SHP77 treated with DMSO at 0.1 percent for 48 hours (cell line): ENCODE measurements around the gene TTLL9.

Experiments
- DNase-seq: peaks from one replicate; lab custom pipeline; 2025; lab: John Stamatoyannopoulos, UW

Gene TTLL9

DNA sequence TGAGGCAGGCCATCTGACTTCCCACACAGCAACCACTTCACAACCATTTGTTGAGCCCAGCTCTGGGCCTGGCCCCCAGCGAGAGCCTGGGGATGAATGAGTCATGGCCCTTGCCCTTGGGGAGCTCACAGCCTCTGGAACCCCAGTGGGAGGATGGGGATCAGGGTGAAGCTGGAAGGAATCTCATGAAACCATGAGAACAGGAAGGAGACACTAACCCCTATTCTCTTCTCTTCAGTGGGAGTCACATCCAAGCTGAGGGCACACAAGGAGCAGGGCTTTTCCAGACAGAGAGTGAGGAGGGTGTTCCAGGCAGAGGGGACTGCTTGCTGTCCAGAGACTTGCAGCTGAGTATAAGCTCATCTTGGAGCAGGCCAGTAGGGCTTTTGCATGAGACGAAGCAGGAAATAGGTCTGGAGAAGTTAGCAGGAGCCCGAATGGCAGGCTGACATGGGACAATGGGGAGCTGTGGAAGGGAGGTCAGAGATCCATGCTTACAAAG lies 32.5 kb upstream of the TTLL9 start:
- DNase-seq: no peak

DNA sequence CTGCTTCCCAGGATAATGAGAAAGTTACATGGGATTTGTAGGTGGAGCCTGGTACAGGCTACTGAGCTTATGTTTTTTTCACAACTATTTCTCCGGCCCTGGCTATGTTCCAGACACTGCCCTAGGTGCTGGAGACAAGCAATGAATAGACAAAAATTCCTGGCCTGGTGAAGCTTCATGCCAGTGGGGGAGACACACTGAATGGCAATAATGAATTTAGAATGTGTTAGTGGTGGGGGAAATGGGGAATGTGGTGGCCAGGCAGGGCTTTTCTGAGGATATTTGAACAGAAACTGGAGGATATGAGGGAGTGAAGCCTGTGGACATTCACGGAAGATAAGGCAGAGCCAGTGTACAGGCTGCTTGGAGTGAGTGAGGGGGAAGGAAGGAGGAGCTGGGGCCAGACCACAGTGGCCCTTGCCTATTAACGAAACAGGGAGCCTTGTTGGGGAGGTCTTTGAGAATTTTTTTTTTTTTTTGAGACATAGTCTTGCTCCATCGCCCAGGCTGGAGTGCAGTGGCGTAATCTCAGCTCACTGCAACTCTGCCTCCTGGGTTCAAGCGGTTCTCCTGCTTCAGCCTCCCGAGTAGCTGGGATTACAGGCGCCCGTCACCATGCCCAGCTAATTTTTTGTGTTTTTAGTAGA lies 31.7 kb upstream of the TTLL9 start:
- DNase-seq: no peak

DNA sequence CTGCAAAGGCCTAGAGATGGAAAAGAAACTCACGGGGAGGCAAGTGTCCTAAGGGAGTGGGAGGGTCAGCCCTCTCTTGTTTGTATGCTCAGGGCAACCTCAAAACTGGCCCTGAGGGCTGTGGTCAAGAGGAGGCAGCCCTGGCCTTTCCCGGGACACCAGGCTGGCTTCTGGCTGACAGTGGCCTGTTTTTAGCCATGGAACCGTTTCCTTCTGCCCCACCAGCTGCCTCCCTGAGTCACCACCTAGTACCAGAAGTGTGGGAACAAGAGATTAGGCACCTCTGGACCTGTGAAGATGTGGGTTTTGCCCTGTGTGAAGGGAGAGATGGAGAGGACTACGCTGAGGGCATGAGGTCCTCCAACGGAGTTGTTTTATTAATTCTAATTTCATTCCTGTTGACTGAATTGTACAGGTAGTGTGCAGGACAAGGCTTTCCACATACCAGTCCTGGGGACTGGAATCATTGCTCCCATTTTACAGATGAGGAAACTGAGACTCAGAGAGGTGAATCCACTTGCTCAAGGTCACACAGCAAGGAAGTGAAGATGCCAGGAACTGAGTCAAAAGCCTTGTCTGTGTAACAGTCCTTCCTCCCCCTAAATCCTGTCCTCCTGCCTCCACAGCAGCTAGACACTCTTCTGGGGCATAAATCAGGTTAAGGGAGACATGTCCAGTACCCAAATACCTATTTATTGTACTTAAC lies 30.5 kb upstream of the TTLL9 start:
- no peak for DNase-seq

DNA sequence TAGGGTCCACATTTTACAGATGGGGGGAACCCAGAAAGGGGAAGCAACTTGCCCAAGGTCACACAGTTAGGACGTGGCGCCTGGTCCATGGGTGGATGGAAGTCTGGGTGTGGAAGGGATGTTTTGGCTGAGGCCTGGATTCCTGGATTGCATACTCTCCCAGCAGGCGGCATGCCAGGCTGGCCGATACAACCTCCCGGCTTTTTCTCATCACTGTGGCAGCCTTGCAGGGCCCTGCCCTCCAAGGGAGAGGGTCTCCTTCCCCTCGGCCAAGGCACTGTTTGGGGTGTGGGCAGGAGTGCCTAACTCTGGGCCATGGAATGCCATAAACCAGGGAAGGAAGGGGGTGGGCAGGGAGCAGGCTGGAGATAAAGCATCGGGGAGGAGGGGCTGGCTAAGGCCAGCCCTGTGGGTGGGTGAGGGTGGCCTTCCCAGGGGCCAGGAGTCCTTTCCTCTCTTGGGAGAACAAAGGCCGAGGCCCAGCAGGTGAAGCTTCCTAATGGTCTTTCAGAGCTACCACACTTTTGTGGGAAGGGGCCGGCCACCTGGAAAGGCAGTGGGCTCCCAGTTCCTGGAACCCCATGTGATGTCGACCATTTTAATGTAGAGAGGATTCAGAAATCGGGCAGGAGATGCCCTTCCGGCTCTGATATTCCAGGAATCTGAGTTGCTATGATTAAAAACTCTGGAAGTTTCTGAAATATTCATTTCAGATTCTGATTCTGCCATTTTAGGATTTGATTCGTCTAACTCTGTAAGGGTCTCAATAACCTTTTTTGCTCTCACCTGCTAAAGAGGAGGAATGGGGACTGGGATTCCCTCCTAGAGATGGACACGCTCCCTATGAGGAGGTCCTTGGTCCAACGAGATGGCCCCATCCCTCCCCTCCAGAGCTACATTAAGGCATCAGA lies 29.3 kb upstream of the TTLL9 start:
- no peak for DNase-seq

DNA sequence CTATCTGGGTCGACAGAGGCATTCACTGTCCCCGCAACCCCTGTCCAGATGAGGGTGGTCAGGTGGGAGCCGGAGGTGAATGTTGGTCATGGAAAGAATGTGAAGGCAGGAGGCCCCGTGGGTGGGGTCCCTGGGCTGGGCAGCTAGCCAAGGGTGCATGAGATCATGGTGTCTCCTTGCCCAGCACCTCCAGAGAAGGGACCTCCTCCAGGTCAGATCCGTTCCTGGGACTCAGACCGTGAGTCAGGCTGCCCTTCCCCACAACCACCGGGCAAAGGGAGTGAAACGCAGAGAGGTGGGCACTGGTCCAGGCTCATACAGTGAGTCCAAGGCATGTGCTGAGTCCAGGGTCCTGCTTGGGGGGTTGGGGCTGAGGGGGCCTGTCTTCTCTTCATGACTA lies 28.5 kb upstream of the TTLL9 start:
- DNase-seq: no peak

DNA sequence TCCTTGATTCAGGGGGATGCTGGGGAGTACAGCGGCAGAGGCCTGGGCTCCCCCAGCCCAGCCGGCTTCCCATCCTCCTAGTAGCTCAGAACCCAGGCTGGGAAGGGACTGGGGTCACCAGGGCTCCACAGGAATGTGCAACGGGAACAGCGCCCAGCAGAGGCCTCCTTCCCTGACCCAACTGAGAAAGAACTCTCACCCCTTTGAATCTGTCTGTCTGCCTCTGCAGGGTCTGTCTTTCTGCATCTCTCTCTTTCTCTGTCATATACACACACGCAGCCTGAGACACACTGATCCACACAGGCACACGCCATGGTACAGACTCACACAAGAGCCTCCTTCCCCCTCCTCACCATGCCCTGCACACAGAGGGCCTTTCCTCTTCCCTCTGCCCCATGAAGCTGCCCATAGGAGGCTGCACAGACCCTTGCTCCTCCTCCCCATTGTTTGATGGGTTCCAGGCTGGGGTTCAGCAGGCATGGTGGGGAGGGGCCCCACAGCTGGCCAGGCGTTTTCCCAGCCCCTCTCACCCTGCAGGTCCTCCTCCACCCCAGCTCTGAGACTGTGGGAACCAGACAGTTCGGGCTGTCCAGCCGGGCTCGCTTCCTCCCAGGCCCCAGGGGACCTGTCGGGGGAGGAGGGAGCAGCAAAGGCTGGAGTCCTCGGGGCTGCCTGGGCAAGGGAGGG lies 27.8 kb upstream of the TTLL9 start:
- DNase-seq: no peak

DNA sequence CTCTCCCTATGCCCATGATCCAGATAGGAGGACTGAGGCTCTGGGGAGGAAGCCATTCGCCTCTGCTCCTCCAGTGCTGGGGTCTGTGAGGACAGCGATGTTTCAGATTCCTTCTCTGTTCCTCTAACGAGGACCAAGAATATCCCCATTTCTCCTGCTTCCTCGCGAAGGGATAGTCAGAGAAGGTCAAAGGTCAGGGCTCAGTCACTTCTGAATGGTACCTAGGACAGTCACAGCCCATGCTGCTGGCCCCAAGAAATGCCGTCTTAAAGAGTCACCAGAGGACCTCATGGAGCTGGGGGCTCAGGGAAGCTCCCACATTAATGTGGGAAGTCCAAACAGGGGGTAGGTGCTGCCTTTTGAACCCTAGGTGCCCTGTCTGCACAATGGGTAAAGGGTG lies 27.1 kb upstream of the TTLL9 start:
- DNase-seq: no peak

DNA sequence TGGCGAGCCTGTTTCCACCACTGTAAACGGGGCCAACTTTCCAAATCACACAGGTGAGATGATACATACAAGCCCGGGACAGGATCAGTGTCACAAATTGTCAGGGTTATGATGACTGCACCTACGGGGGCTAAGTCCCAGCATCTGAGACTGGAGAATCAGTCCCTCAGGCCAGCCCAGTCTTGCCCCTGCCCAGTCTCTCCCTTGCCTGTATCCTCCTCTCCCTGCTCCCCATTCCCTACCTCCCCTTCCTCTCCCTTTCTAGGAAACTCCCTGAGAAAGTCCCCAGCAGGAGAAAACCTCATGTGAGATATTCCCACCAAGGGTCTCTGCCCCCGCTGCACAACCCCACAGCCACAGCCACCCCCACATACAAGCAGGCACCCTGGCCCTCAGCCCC lies 26.6 kb upstream of the TTLL9 start:
- no peak for DNase-seq

DNA sequence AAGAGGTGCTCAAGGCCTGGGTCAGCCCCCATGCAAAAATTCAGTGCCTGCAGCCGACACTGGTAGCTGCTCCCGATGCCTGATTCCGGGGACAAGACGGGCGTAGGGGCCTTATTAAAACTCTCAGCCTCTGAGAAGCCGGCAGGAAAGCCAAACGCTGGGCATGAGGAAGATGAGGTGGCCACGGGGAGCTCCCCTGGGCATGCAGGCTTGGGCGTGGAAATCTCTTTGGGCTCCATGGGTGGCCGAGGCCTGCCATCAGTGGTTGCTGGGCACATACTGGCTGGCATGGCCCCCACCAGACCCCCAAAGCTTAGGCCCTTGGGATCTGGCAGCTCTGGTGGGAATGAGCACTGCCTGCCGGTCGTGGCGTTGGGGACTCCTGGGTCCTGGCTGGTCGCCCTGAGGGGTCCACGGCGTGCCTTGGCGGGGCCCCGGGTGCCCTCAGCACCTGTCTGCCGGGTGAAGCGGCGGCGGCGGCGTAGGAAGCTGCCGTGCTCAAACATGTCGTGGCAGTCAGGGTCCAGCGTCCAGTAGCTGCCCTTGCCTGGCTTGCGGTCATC lies 25.6 kb upstream of the TTLL9 start:
- DNase-seq: no peak

DNA sequence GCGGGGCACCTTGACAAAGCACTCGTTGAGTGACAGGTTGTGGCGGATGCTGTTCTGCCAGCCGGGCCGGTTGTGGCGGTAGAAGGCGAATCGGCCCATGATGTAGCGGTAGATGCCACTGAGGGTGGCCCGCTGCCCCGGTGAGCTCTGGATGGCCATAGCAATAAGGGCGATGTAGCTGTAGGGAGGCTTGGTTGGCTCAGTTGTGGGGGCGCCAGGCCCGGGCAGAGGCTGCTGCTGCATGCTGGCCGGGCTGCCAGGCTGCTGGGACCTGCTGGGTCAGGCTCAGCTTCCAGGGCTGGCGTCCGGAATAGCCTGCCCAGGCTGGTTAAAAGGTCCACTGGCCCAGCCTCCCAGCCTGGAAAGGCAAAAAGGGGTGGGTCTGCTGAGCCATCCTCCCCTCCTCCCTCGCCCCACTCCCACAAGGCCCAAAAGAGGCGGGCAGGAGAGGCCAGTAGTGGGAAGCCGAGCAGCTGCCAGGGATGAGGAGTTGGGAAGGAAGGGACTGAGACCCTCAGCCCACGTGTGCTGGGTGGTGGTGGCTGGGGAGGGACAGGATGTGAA lies 25.1 kb upstream of the TTLL9 start, which contains the start of gene FOXS1:
Gene FOXS1 (minus strand): TSS at position 305 of the 564 bp plus-strand sequence. CDS start 62 bp downstream, at position 243.
- DNase-seq: no peak

DNA sequence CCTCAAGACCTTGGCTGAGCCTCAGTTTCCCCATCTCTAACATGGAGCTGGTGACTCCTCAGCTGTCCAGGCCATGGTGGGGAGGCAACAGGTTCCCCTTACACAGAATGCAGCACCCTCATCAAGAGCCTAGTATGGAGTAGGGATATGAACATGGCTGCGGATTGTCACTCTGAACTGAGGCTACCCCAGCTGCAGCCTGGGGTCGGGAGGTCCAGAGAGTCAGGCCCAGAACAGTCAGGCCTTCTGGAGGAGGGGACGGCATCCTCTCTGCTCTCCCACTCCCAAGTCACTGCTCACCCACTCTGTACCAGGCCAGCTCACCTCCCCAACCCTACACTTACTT lies 23.7 kb upstream of the TTLL9 start:
- DNase-seq: no peak

DNA sequence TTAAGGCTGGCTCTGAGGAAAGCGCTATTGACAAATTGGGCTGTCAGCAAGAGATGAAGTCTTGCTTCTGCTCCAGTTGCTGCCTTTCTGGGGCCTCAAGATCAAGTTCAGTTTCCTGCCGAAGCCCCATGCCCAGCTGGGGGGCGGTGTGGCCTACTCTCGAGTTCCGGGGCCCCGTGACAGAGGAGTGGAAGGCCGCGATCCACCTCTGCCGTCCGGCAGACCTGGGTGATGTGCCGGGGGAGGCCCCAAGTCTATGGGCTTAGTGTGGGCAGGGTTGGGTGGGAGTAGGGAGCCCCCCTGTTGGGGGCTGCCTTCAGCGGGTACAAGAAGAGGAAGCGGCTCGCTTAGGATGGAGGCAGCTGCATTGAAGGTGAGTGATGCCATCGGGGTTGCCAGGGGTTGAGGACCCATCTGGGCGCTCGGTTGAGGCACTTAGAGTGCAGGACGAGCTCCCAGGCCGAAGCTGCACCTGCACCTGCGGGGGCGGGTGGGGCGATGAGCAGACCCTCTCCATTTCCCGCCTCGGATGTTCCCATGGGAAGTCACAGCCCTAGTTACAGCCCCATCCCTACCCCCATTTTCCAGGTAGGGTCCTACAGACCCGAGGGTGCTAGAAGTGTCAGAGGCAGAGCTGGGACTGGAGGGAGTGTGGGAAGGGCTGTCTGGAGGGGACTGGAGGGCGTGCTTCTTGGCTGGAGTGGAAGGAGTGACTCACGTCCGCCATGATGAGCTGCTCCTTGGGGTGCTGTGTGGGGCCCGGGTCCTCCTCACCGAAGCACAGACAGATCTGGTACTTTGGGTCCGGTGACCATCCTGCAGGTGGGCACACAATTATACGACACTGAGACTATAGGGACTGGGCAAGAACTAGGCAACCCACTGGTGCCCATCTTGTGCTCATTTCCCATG lies 22.1 kb upstream of the TTLL9 start:
- no peak for DNase-seq

DNA sequence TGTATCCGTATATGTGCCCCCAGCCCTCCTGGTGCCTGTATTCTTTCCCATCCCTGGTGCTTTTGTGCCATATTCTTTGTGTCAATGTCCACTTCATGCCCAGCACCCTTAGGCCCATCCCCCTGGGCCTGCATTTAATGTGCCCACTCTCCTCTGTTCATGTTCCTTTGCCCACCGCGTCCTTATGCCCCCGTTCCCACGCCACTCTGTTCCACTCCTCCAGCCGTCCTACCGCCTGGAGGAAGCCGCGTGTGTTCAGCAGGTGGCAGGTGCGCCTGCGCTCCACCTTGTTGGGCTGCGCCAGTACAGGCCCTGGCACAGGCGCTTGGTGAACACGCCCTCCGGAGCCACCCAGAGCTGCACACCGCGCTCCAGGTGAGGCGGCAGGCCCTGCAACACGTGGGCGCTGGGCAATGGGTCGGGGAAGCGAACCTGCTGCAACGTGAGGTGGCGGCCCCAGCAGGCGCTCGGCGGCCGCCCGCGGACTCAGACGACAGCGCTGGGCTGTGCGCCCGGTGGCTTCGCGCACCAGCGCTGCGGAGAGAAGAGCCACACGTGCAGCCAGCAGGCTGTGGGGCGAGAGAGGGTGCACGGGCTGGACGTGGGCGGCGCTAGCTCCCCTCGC lies 21.0 kb upstream of the TTLL9 start:
- no peak for DNase-seq

DNA sequence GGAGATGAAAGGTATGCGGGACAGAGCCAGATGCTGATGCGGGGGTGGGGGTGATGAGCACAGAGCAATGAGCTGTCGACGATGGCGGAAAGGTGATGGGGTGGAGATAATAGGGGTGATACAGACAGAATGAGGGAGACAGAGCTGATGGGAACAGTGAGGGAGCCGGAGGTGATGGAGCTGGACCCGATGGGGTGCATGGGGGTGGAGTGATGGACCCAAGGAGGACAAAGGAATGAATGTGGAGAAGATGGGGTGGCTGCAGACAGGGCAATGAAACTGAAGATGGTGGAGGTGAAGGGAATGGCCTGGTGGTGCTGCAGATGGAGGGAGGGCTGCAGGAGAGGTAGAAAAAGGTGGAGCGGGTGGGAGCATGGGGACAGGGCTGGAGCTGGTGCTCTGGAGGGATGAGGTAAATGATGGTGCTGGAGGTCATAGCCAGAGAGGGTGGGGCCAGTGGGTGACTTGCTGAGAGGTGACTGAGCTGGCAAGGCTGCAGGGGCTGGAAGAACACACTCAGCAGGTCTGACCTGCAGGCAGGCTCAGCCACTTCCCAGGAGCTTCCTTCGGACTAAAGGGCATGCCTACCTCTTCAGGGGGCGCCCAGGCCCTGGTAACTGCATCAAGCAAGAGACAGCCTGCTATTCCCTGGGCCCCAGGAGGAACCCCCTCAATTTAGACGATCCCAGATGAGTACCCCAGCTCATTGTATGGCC lies 19.0 kb upstream of the TTLL9 start:
- DNase-seq: no peak

DNA sequence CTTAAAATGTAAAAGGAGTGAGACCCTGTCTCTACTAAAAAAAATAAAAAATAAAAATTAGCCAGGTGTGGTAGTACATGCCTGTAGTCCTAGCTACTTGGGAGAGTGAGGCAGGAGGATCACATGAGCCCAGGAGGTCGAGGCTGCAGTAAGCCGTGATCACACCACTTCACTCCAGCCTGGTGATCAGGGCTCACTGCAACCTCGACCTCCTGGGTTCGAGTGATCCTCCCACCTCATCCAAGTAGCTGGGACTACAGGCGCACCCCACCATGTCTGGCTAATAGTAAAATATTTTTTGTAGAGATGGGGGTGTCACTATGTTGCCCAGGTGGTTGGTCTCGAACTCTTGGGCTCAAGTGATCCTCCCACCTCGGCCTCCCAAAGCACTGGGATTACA lies 17.0 kb upstream of the TTLL9 start:
- no peak for DNase-seq

DNA sequence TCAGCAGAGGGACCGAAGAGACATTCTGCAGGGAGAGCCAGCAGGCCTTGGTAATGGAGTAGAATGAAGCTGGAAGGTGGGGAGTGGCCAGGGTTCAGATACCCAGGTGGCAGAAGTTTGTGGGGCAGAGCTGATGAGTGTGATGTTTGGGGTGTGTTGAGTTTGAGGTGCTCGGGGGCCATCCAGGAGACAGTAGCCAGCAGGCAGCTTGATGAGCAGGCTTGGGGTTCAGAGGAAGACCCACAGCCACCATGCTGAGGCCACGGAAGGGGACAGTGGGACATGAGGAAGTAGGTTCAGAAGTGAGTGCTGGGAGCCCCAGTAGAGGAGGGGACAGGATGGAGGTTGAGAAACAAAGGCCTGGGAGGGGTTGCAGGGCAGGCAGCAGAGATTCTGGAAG lies 13.9 kb upstream of the TTLL9 start:
- no peak for DNase-seq

DNA sequence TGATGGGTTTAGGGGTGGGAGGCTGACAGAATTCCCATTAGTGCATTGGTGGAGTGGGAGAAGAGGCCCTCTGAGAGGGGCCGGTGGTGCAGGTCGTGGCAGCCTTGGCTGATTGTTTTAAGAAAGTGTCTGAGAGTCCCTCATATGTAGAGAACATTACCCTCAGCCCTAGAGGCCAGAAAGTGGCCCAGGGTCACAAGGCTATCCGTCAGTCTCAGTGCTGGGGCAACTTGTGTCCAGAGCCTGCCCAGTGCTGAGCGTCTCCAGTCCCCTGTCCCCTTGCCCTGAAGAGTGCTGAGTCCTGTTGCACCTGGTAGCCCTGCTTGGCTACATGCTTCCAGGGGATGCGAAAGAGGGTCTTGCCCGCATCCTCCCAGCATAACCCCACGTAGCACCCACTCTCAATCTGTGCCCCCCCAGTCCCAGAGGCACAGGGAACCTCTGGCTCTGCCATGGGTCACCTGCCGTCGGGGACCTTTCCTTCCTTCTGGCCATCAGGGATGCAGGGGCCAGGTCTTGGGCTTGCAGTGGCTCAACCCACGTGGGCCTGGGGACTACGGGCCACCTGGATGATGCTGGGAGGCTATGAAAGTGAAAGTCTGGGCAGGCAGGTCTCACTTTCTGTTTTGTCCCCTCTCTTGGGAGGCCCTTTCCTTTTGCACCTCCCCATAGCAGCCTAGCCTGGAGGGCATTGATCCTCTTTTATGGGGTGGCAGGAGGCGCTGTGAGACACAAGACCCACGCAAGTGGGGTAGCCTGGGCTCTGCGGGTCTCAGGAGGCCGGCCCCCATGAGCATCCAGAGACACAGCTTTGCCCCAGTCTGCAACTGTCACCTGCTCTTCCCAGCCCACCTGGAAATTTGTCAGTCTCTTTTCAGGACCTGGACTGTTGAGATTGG lies 12.3 kb upstream of the TTLL9 start:
- DNase-seq: no peak

DNA sequence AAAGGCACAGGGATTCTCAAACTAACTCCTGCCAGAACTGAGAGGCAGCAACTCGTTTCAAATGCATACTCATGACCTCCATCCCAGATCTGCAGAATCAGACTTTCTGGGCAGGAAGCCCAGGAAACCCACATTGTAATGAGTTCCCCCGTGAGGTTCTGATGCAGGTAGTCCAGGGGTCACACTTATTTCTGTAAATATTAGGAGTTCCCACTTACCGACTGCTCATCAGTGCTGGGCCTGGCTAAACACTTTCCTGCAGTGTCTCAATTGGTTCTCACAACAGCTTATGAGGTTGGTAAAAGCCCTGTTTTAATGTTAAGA lies 11.7 kb upstream of the TTLL9 start:
- no peak for DNase-seq
